Suprapubic skin (tissue), 3 donors: ENCODE data around the gene EGFL7.

Source experiments
- CTCF ChIP-seq, 2 donors: fragments of 200-600 bp in 1 of 2; fragments of 450-650 bp in 1 of 2; sonication (generic) in 1 of 2; IDR thresholded peaks; one replicate each; pipeline ENCODE4 v1.5.1; 2016 to 2019; ENCODE audit warnings: antibody characterized with exemption in 2 of 2, mild to moderate bottlenecking in 1 of 2, moderate library complexity in 1 of 2
- EP300 ChIP-seq: sonication (generic); formaldehyde crosslinking; IDR thresholded peaks from one replicate; pipeline ENCODE4 v1.6.1; 2017; ENCODE audit warnings: antibody characterized with exemption
- POLR2A ChIP-seq, 2 donors: fragments of 450-650 bp; IDR thresholded peaks; one replicate each; pipeline ENCODE4 v1.6.1; 2017; ENCODE audit warnings: antibody characterized with exemption in 2 of 2, mild to moderate bottlenecking in 2 of 2, moderate library complexity in 2 of 2

GRCh38 chr9:136614372-136614922 is 48.3 kb upstream of the EGFL7 start:
- TF ChIP-seq CTCF (IDR thresholded peaks at IDR 0.05) (no peak), EP300 (no peak), POLR2A (IDR thresholded peaks at IDR 0.05) (no peak)
